Measurements from ENCODE around the gene TWIST2.

TWIST2 gene

DNA sequence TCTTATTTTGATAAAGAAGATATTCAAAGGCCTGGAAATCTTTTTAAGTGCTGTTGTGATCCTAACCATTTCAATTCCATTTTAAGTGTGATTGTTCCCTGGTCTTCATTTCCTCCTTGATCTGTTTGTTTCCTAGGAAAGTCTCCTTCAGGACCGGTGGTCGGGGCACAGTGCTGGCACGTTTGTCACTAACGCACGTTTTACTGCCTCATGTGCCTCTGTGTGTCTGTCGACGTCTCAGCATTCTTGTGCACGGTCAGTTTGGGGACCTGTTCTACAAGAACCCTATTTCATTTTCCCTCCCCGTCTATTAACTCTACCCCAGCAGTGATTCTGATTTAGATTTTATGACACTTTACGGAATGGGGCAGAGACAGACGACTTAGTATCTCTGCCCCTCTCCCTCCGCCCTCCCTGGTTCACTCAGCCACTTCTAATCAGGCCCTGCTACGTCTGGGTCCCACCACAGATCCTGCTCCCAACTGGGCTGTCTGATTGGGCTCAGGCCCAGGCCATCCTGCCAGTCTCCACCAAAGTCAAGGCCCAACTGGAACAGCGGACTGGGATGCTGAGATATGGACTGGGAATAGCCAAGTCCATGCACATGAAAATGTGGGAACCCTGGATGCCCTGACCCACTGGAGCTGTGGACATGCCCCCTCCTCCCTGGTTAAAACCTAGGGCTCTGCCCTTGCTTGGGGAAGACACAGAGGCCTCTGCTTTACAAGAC lies 95.6 kb downstream of the TWIST2 start:
- no peak for DNase-seq

DNA sequence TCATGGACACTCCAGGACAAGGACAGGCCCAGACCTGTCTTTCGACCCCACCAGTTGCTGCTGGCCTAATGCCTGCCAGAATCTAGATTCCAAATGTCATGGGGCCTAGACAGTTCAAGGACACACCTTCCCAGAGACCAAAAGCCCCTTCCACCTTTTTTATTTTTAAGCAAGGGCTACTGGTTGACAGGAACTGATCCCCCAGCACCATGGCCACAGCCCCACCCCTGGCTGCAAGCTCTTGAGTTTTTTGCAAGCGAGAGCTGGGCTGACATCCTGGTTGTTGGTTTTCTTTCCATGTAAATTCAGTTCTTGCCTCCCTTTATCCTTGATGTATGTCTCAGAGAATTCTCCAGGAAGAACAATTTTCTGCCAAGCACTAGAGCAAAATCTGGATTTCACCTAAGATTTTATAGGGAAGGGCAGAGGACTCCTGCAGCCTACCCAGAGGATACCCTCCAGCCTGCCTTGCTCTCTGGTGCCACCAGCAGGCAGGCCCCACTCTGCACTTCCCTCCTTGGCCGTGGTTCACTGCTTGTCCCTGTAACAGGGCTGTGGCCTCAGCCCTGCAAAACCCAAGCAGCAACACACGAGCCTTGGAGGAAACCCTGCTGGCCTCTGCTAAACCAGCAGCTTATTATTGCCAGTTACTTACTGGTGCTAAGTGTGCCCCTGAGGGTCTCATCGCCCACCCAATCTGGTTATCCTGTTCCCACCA lies 97.7 kb downstream of the TWIST2 start:
- DNase-seq = no peak

DNA sequence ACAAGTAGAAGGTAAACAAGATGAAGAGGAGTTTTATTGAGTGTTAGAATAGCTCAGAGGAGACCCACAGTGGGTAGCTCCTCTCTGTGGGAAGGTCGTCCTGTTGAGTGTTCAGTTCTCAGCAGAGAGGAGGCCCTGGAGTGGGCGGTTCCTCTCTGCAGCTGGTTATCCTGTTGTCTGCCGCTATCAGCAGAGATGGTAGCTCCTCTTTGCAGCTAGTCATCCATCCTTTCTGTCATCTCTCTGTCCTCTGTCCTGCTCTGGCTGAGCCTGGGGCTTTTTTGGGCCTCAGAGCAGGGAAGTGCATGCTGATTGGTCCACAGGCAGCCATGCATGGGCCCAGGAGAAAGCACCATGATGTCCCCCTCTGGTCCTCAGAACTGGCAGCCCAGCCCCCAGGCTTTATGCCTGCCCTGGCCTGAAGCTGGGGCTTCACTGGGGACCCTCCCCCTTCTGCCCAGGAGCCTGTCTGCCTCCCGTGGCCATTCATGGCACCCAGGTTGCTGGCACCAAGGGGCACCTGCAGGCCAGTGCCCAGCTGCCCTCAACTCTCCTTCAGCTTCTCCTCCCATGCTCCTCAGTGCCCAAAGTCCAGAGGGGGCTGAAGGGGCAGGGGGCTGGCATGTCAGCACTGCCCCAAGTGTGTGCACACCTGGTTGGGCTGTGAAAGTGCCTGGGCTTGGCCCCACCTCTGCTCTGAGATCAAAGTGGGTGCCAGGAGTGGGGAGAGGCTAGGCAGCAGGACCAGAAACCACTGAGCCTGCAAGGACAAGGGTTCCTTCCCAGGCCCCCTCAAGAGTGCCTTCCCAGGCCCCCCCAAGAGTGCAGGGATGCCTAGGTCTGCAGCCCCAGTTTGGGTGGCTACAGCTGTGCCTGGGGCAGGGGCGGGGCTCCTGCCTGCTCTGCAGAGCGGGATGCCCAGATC lies 98.7 kb downstream of the TWIST2 start:
- DNase-seq = no peak

DNA sequence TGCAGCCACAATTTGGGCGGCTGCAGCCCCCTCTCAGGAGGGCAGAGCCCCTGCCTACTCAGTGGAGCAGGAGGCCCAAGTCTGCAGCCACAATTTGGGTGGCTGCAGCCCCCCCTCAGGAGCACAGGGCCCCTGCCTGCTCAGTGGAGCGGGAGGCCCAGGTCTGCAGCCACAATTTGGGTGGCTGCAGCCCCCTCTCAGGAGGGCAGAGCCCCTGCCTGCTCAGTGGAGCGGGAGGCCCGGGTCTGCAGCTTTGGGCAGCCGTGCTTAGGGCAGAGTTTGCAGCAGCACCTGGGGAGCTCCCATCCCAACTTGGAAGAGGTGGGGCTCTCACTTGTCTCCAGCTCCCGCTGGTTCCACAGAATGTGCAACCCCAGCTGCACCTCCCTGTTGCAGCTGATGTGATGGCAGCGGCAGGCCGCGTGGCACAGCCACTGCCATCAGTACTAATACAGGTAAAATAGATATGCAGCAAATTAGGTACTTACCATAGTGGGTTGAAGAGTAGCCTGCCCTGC lies 99.4 kb downstream of the TWIST2 start:
- DNase-seq = no peak

DNA sequence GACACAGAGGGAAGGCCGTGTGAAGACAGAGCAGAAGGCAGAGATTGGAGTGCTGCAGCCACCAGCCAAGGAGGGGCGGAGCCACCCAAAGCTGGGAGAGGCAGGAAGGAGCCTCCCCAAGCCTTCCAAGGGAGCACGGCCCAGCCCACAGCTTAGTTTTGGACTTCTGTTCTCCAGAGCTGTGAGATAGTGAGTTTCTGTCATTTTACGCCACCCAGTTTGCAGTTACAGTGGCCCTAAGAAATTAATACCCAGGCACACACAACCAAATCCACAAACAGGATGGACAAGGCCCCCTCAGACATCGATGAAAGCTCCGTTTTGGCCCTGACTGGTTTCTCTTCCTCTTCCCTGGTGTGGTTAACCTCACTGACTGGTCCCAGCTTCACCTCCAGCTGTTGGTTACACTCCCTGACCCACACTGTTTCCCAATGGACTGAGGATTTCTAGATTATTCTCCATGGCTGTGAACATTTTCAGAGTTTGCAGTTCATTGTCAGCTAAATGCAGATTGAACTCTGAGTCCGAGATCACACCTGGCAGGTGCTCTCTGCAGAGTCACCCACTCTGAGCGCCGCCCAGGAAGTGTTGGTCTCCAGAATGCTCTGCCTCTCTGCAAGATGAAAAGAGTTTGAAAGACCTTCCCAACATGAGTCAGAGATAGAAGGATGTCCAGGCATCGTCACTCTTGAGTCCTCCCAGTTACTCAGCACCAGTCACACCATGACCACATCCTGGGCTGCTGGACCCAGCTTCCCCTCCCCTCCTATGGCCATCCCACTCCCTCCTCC lies 100.2 kb downstream of the TWIST2 start:
- no peak for DNase-seq

DNA sequence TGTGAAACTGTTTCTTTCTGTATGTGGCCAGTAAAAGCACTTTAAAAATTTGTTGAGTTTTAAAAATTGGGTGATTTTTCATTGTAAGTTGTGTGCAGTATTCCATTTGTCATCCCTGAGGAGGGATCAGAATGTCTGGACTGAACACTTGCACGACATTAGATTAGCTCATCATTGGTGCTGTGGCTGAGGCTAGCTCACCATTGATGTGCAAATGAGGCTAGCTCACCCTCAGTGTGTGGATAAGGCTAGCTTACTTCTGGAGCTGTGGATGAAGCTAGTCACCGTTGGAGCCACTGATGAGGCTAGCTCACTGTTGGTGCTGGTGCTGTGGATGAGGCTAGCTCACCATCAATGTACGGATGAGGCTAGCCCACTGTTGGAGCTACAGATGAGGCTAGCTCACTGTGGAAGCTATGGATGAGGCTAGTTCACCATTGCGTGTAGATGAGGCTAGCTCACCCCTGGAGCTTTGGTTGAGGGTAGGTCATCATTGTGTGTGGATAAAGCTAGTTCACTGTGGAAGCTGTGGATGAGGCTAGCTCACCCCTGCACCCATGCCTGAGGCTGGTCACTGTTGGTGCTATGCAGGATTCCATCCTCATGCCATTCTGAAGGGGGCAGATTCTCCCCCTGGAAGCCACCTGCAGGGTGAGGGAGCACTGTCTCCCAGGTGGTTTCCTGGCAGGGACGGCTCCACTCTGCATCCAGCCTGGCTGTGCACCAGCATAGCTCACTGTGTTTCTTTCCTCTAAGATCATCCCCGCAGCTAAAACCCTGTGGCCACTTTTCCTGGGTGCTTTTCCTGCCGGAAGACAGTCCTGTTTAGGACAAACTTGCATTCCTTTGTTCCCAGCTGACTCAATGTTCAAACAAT lies 101.1 kb downstream of the TWIST2 start:
- no peak for DNase-seq

DNA sequence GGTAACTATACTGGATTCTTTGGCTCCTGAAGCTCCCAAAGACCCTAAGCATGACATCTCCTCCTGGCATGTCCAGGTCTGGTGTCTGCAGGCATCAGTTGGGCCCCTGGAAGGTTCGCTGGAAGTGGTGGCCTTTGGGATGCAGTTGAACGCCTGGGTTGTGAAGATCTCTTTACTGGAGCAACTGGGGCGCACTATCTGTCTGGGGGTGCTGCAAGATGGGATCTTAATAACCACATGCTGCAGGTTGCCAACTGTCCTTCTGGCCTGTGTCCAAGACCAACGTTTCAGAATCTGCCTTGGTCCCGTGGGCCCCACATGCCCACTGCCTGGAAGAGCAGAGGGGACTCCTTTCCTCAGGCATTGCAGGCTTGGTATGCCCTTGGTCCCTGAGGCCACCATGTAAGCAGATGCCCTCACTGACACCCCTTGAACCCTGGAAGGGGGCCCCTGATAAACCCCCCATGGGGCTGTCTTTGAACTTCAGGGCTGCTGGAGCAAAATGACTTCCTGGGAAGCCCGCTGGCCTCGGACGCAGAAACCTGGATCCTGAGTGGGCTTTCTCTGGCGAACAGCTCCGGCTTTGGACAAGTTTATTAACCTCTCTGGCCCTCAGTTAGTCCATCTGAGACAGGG lies 101.9 kb downstream of the TWIST2 start:
- no peak for DNase-seq

DNA sequence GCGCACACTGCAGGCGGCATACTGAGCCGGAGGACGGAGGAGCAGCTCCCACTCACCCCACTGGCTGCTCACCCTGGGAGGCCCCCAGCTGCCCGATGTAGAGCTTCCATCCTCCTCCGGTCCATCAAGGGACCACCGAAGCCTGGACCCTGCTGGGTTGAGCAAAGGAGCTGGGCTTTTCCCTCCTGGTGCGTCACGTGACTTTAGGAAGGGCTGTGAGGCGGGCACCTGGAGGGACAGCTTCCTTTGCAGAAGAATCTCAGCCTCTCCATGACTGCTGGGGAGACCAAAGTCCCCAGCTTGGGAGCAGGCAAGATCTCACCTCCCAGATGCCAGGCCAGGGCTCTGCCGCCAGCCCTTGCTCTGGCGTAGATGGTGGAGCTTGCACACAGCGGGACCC lies 102.7 kb downstream of the TWIST2 start:
- no peak for DNase-seq

DNA sequence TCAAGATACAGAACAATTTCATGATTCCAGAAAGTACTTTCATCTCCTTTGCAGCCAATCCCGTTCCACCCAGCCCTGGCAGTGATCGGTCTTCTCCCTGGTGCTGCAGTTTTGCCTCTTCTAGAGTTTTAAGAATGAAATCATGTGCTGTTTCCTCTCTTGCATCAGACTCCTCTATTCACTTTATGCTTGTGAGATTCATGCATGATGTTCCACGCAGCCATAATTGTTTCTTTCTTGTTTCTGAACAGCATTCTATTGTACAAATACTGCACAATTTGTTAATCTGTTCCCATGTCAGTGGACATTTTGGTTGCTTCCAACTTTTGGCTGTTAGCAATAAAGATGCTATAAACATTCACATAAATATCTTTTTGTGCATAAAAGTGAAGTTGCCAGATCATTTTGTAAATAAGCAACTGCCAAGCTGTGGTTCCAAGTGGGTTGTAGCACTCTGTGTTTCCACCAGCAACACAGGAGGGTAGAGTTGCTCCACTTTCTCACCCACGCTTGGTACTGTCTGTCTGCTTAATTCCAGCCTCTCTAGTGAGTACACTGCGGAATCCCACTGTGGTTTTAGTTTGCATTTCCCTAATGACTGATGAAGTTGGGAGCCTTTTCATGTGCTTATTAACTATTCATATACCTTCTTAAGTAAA lies 104.5 kb downstream of the TWIST2 start:
- DNase-seq = no peak

DNA sequence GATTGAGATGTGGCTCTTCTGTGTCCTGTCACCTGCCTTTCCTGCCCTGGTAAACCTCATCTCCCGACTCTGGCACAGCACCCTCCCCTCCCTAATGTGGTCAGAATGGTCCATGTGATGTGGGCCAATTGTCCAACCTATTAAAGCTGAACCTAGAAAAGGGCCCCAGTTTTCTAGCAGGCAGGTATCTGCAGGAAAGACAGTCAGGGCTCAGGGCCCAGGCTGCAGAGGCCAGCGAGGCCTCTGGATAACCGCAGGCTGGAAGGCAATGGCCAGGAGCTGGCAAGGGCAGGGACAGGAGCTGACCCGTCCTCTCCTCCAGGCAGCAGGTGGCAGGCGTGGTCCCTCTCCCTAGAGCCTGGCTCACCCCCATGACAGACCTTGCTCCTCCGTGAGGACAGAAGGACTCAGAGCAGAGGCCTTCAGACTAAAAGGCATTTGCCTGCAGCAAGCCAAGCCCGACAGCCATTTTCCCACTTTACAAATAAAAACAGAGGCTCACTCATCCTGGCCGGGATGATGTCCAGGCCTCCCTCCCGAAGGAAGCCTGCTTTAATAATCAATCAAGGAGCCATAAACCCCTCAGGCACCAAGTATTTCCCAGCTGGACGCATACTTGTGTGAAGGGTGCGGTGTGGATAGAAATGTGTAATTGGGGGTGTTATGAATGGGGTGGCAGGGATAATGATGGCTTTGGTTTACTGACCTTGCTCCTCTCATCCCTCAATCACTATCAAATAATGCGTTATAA lies 107.1 kb downstream of the TWIST2 start:
- no peak for DNase-seq

DNA sequence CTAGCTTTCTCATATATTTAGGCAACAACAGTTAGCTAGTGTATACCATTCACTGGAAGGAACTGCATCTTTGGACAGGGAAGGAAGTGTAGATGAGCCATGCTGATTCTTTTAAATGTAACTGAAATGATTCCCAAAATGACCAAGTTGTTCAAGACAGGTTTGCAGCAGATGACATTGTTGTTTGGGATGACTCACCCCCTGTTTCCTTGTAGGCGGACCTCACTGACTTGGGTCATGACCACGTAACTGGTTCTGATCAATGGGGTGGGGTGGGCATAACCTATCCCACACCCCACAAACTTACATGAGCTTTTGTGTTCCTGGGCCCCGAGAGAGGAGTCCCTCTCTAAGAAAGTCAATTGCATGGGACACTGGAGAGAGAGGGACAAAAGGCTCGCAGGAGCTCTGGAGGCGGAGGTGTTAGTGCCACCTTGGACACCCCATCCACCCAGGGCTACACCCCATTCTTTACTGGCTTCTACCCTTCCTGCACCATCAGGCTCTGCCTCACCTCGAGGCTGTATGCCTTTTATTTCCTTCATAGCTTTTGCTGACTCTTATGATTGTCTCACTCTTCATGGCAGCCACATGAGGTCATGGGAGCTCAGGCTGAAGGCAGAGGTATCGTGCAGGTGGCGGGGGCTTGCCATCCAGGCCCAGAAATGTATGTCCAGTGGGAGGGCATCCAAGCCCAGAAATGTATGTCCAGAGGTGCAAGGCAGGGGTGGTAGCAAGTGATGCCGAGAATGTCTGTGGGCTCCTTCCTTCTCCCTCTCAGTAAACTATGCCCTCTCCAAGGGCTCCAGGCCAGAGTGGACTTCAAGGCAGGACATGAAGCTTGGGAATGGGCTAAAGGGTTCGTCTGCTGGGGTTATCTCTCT lies 108.0 kb downstream of the TWIST2 start:
- no peak for DNase-seq

DNA sequence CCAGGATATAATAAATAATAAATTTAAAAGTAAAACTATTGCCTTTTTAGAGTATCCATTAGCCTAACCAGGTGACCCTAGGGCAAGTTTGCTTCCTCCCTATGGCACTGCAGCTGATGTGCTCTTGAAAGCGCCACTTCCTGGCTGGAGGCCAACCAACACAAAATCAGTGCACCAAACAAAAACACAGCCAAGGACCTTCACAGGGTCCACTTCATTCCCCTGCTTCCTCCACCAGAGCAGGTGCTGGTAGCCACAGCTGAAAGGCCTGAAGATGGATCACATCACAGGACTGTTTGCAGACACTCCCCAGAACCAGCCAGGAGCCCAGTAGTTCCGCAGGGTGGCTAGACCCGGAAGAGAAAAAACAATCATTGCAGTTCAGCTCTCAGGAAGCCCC lies 108.8 kb downstream of the TWIST2 start:
- no peak for DNase-seq

Data from stimulated activated CD4-positive, alpha-beta T cell treated with anti-CD3 and anti-CD28 coated beads, Interleukin-1b, Interleukin-23, amount 100 ng/mL, for 48 hours (primary cell).